Measurements from ENCODE around the gene LRRC59. TPM values are rescaled to one million over a fixed set of nuclear protein-coding genes. Genes with fewer than 3 reads are reported as not detected.

The LRRC59 gene
- total and polyA plus RNA-seq, 2 of the 4 experiments (the other 2 are of a cell fraction) = 139 to 233 TPM

DNA sequence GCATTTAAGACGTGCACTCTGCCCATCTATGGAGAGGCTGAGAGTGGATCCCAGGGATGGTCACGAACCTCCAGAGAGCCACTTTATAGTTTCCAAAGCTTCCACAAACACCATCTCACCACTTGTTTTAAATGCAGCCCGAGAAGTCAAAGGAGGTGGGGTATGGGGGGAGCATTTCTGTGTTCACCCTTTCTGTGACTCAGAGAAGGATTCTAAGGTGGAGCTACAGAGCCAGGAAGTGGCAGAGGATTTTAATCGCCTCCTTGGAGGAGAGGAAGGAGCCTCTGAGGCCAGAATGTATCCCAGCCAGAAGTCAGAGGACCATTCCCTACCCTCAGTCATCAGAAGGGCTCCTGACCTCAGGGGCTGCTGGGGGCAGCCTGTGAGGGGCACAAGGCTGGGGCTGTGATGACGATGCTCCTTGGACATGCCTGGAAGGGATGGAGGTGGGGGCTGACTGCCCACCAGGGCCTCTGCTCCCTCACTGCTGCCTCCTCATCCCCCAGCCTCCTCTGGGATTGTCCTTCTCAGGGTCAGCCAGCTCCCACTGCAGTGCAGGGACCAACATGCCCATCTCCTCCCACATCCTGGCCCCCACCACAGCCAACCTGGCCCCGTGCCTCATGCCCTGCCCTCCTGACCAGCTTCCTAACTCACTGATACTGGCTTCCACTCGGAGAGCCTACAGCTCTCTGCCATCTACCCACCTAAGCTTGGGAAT lies 48.6 kb downstream of the LRRC59 start:
- peaks cover 35% of the 10 kb centered on the region for H3K9me1 ChIP-seq (ENCODE audit: insufficient read depth, low read length)
- peaks cover 38 to 74% of the 10 kb centered on the region in 2 experiments for H3K79me1 ChIP-seq (ENCODE audit: low read depth in 1 of 2, low read length in 2 of 2)
- peaks cover 45% of the 10 kb centered on the region for H4K20me1 ChIP-seq (ENCODE audit: insufficient read depth, low read length)
- H3K4me1 ChIP-seq (ENCODE audit: control insufficient read depth, insufficient read depth, low read length) = peaks cover 19% of the 10 kb centered on the region
- in situ Hi-C loops (cut with MboI; ENCODE audit: low sequenced_read_pairs) = no loop called here
- no peak overlapping the region for H2BK15ac ChIP-seq (ENCODE audit: low read depth, low read length)
- peak overlapping the region; percentile 31; the same call in 1 of the 2 replicates for H3K9ac ChIP-seq (ENCODE audit: low read depth, low read length)
- no TSS peak for BruUV-seq (replicated peaks)
- ChIA-PET POLR2A (ENCODE audit: unreplicated experiment) (no interaction called here), CTCF (interaction anchor here (1.8 kb wide), 1 partner anchor 13 kb away, joined by 7 read pairs; no protein-coding TSS in a partner anchor)
- H3K23ac ChIP-seq (ENCODE audit: low read depth, low read length) = peak overlapping the region; percentile 60; the same call in 1 of the 2 replicates
- H3K27me3 ChIP-seq (ENCODE audit: control insufficient read depth, insufficient read depth, low read length) = no peaks in the 10 kb centered on the region
- peaks cover 8% of the 10 kb centered on the region; the same call in 1 of the 2 replicates for H3K36me3 ChIP-seq (ENCODE audit: control insufficient read depth, insufficient read depth, low read length)
- dilution Hi-C loops (cut with HindIII; ENCODE audit: low sequenced_read_pairs, unreplicated experiment) = no loop called here
- no peak overlapping the region for H3K4me3 ChIP-seq (ENCODE audit: insufficient read depth, low read depth, low read length)
- no peaks in the 10 kb centered on the region for H3K9me3 ChIP-seq (ENCODE audit: control insufficient read depth, insufficient read depth, low read length)
- H3K4ac ChIP-seq (ENCODE audit: low read depth, low read length) = peak overlapping the region; percentile 54
- peak overlapping the region; percentile 18; the same call in 1 of the 2 replicates for H3K4me2 ChIP-seq (ENCODE audit: low read depth, low read length)
- H3K14ac ChIP-seq (replicated peaks; ENCODE audit: low read depth, low read length) = peak overlapping the region; percentile 30
- ATAC-seq (ENCODE audit: low read depth) = peak; percentile 6; the same call in 1 of the 2 replicates
- no peak overlapping the region for H2BK20ac ChIP-seq (ENCODE audit: low read depth, low read length)
- peak overlapping the region; percentile 85 for H2AK5ac ChIP-seq (ENCODE audit: low read depth, low read length)
- peak overlapping the region; percentile 68 for H2AFZ ChIP-seq (replicated peaks; ENCODE audit: low read length, poor library complexity)
- H2BK120ac ChIP-seq (ENCODE audit: low read depth, low read length) = peak overlapping the region; percentile 32; the same call in 1 of the 2 replicates
- no peak overlapping the region for H4K5ac ChIP-seq (ENCODE audit: low read depth, low read length)
- intact Hi-C loops (cut with micrococcal nuclease) = no loop called here
- H2BK5ac ChIP-seq (ENCODE audit: low read depth, low read length, poor library complexity, severe bottlenecking) = no peak overlapping the region
- peak overlapping the region; percentile 58 to 60; a peak in 2 of 4 replicates for H4K8ac ChIP-seq (ENCODE audit: low read depth in 2 of 2, low read length in 2 of 2)
- no peak overlapping the region for H3K18ac ChIP-seq (ENCODE audit: low read depth, low read length)
- peak; percentile 53 for DNase-seq
- H3K27ac ChIP-seq (ENCODE audit: insufficient read depth, low read length) = no peak overlapping the region; the same call in 1 of the 2 replicates
- WGBS, 2 experiments (ENCODE audit: extremely low coverage in 2 of 2, insufficient read length in 1 of 2) = 83% methylated on average over 1 of the region's 7 CpGs; no CpG with 5 or more reads in 1 of the 2 experiments
- H4K91ac ChIP-seq (ENCODE audit: insufficient read depth, low read depth, low read length) = no peak overlapping the region; the same call in 1 of the 2 replicates
- peak overlapping the region; percentile 89 for H2AK9ac ChIP-seq (replicated peaks; ENCODE audit: low read depth, low read length, poor library complexity)
- TF ChIP-seq MAFK (IDR thresholded peaks at IDR 0.05; ENCODE audit: low read depth, low read length) (no peak), CEBPB (IDR thresholded peaks at IDR 0.05; ENCODE audit: low read depth, low read length) (no peak), NFE2L2 (IDR thresholded peaks at IDR 0.05; ENCODE audit: low read depth, low read length) (no peak)
- TF ChIP-seq, protein P1, sequence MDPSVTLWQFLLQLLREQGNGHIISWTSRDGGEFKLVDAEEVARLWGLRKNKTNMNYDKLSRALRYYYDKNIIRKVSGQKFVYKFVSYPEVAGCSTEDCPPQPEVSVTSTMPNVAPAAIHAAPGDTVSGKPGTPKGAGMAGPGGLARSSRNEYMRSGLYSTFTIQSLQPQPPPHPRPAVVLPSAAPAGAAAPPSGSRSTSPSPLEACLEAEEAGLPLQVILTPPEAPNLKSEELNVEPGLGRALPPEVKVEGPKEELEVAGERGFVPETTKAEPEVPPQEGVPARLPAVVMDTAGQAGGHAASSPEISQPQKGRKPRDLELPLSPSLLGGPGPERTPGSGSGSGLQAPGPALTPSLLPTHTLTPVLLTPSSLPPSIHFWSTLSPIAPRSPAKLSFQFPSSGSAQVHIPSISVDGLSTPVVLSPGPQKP (IDR thresholded peaks at IDR 0.05; ENCODE audit: borderline replicate concordance, low read depth, low read length) = no peak
- H3K56ac ChIP-seq (ENCODE audit: extremely low read depth, insufficient read depth, low read length) = no peak overlapping the region
